Hepatic stellate cell (primary cell): ENCODE data around the gene NR2F2.

ENCODE experiments used
- DNase-seq: peaks from one replicate; pipeline ENCODE4 v3.0.0; 2011; ENCODE audit warnings: low spot score

Gene NR2F2

GRCh38 chr15:96330450-96331143 lies at the start of gene NR2F2:
NR2F2 (plus strand) TSS chr15:96330700; CDS start chr15:96332106, 1,406 bp downstream.
- peak; percentile 95 for DNase-seq

- peak; percentile 65 for DNase-seq
Observed at GRCh38 chr15:96285305-96285704, 45.2 kb upstream of the NR2F2 start.

GRCh38 chr15:96285729-96286254 lies 44.7 kb upstream of the NR2F2 start:
- DNase-seq = no peak

GRCh38 chr15:96290679-96291078 lies 39.8 kb upstream of the NR2F2 start:
- no peak for DNase-seq

- no peak for DNase-seq
Observed at GRCh38 chr15:96292635-96293034, 37.9 kb upstream of the NR2F2 start.

- DNase-seq = no peak
Observed at GRCh38 chr15:96293441-96293840, 37.1 kb upstream of the NR2F2 start.

- DNase-seq = no peak
Observed at GRCh38 chr15:96294766-96295165, 35.7 kb upstream of the NR2F2 start.

GRCh38 chr15:96296264-96296663 lies 34.2 kb upstream of the NR2F2 start:
- peak; percentile 74 for DNase-seq

- DNase-seq = no peak
Observed at GRCh38 chr15:96297783-96298182, 32.7 kb upstream of the NR2F2 start.

- no peak for DNase-seq
Observed at GRCh38 chr15:96298217-96298616, 32.3 kb upstream of the NR2F2 start.

- no peak for DNase-seq
Observed at GRCh38 chr15:96300836-96301235, 29.7 kb upstream of the NR2F2 start.

- no peak for DNase-seq
Observed at GRCh38 chr15:96303503-96304056, 26.9 kb upstream of the NR2F2 start.

- no peak for DNase-seq
Observed at GRCh38 chr15:96304839-96305238, 25.7 kb upstream of the NR2F2 start.

GRCh38 chr15:96306321-96306720 lies 24.2 kb upstream of the NR2F2 start:
- no peak for DNase-seq

GRCh38 chr15:96307856-96308394 lies 22.6 kb upstream of the NR2F2 start:
- DNase-seq = no peak

GRCh38 chr15:96309143-96309660 lies 21.3 kb upstream of the NR2F2 start:
- DNase-seq = no peak

- no peak for DNase-seq
Observed at GRCh38 chr15:96311256-96311955, 19.1 kb upstream of the NR2F2 start.

GRCh38 chr15:96311956-96312294 lies 18.6 kb upstream of the NR2F2 start:
- DNase-seq = no peak

GRCh38 chr15:96312641-96313335 lies 17.7 kb upstream of the NR2F2 start:
- DNase-seq = no peak

- no peak for DNase-seq
Observed at GRCh38 chr15:96314518-96314917, 16.0 kb upstream of the NR2F2 start.

GRCh38 chr15:96314963-96315362 lies 15.5 kb upstream of the NR2F2 start:
- DNase-seq = no peak
